Measurements from ENCODE around the gene PDHA2.

GRCh38 chr4:95867919-95868318, 28.0 kb downstream of the PDHA2 start:
- TF ChIP-seq, protein P1, sequence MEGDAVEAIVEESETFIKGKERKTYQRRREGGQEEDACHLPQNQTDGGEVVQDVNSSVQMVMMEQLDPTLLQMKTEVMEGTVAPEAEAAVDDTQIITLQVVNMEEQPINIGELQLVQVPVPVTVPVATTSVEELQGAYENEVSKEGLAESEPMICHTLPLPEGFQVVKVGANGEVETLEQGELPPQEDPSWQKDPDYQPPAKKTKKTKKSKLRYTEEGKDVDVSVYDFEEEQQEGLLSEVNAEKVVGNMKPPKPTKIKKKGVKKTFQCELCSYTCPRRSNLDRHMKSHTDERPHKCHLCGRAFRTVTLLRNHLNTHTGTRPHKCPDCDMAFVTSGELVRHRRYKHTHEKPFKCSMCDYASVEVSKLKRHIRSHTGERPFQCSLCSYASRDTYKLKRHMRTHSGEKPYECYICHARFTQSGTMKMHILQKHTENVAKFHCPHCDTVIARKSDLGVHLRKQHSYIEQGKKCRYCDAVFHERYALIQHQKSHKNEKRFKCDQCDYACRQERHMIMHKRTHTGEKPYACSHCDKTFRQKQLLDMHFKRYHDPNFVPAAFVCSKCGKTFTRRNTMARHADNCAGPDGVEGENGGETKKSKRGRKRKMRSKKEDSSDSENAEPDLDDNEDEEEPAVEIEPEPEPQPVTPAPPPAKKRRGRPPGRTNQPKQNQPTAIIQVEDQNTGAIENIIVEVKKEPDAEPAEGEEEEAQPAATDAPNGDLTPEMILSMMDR (IDR thresholded peaks at IDR 0.05; ENCODE audit: low read length) = no peak
- TF ChIP-seq EZH2 (IDR thresholded peaks at IDR 0.05; ENCODE audit: borderline replicate concordance, low read length) = no peak

All from OCI-LY1 (cell line).